ENCODE measurements around the gene F5. TPM values are rescaled to one million over a fixed set of nuclear protein-coding genes. Genes with fewer than 3 reads are reported as not detected.

F5 gene
- total RNA-seq, 1 donor from 2014 or later: 1.6 TPM

GRCh38 chr1:169624912-169625311, 38.6 kb upstream of the F5 start:
- no peak overlapping the region for H3K27ac ChIP-seq
- DNase-seq (no peak), ATAC-seq (peak; percentile 81)
- H3K4me3 ChIP-seq: no peak overlapping the region
- H3K27me3 ChIP-seq: no peaks in the 10 kb centered on the region
- no peak for TF ChIP-seq CTCF (IDR thresholded peaks at IDR 0.05)
- peaks cover 7% of the 10 kb centered on the region for H3K4me1 ChIP-seq
- intact Hi-C loops (cut with DNase I): no loop called here
- no peaks in the 10 kb centered on the region for H3K9me3 ChIP-seq
- no peaks in the 10 kb centered on the region for H3K36me3 ChIP-seq

DNA sequence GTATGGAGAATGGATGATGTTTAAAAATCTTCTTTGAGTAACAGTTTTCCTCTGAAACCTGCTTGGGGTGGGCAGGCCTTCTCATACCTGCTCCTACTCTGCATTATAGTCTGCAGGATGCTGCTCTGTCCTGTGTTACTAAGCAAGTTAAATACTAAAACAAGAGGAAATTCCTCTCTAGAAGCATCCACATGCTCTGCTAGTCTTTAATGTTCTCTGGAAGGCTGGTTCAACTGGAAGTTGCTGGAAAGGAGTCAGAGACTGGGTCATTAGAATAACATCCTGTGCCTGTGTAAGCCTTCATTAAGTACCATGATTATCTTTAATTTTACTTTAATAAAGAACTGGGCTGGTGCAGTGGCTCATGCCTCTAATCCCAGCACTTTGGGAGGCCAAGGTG, 37.8 kb upstream of the F5 start:
- no peak for TF ChIP-seq CTCF (IDR thresholded peaks at IDR 0.05)
- no peak overlapping the region for H3K27ac ChIP-seq
- no peaks in the 10 kb centered on the region for H3K9me3 ChIP-seq
- H3K36me3 ChIP-seq: no peaks in the 10 kb centered on the region
- H3K4me1 ChIP-seq: peaks cover 7% of the 10 kb centered on the region
- DNase-seq: no peak
- no peak overlapping the region for H3K4me3 ChIP-seq
- intact Hi-C loops (cut with DNase I): no loop called here
- no peaks in the 10 kb centered on the region for H3K27me3 ChIP-seq
- no peak for ATAC-seq

GRCh38 chr1:169623132-169623926, 37.0 kb upstream of the F5 start:
- no peaks in the 10 kb centered on the region for H3K9me3 ChIP-seq
- H3K4me3 ChIP-seq: no peak overlapping the region
- TF ChIP-seq CTCF (IDR thresholded peaks at IDR 0.05): no peak
- H3K36me3 ChIP-seq: no peaks in the 10 kb centered on the region
- no peaks in the 10 kb centered on the region for H3K27me3 ChIP-seq
- DNase-seq (no peak), ATAC-seq (no peak)
- no peak overlapping the region for H3K27ac ChIP-seq
- intact Hi-C loops (cut with DNase I): no loop called here
- peaks cover 7% of the 10 kb centered on the region for H3K4me1 ChIP-seq

GRCh38 chr1:169620565-169620964, 34.3 kb upstream of the F5 start:
- Histone ChIP-seq H3K27me3 (no peaks in the 10 kb centered on the region), H3K36me3 (no peaks in the 10 kb centered on the region), H3K4me1 (peaks cover 7% of the 10 kb centered on the region), H3K4me3 (no peak overlapping the region), H3K9me3 (no peaks in the 10 kb centered on the region), H3K27ac (no peak overlapping the region)
- ATAC-seq: no peak
- no peak for TF ChIP-seq CTCF (IDR thresholded peaks at IDR 0.05)
- intact Hi-C loops (cut with DNase I): no loop called here
- DNase-seq: no peak

- no peak for DNase-seq
- Histone ChIP-seq H3K36me3 (no peaks in the 10 kb centered on the region), H3K27ac (peak overlapping the region; percentile 12), H3K4me3 (no peak overlapping the region), H3K4me1 (no peaks in the 10 kb centered on the region), H3K27me3 (no peaks in the 10 kb centered on the region), H3K9me3 (no peaks in the 10 kb centered on the region)
- ATAC-seq: peak; percentile 63
- intact Hi-C loops (cut with DNase I): no loop called here
- TF ChIP-seq CTCF (IDR thresholded peaks at IDR 0.05): no peak
Observed at GRCh38 chr1:169618367-169618766, 32.1 kb upstream of the F5 start.

Measured in upper lobe of right lung (tissue), 1 donor.